GM10266 (cell line): ENCODE measurements around the gene CBX4.

Experiments used
- DNase-seq: peaks from one replicate; pipeline ENCODE4 v3.0.0; 2012; ENCODE audit errors: extremely low spot score
- TF ChIP-seq, protein P1 (sequence below): IDR thresholded peaks from 2 replicates; pipeline ENCODE4 v1.5.1; 2012; ENCODE audit warnings: mild to moderate bottlenecking, low read depth; ENCODE audit not compliant: control insufficient read depth, insufficient read depth; ENCODE audit errors: missing control alignments

CBX4 gene

DNA sequence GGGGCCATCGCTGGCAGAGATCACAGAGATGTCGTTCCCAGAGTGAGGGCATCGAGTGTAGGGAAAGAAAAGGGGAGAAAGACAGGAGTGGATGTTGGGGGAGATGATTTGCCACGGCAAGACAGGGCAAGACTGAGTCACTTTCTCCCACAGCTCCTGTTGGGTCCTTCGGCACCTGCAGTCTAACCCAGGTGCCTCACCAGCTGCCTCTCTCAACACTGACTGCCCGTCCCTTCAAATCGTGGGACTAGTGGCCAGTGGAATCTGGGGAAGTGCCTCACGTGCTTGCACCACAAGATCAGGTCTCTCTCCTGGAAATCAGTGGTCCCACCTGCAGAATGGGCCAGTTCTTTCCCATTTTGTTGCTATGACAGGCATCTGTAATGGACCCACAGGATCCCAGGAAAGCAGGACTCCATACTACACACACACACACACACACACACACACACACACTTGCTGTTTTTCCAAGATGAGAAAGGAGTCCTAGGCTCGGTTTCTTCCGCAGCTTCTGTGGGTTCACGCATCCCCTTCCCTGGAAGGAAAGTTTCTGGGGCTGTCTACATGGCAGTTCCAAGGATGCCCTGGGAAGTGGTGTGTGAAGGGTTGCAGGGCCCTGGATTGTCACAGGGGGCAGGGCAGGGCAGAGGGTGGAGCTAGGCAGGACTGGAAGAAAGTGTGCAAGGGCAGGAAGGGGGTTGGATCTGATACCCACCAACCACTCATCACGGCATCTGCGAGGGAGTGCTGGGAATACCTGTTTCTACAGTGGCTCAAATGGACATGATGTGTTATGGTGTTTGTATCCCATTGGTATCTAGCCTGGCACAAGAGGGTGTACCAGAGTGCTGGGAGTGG, 32.1 kb downstream of the CBX4 start:
- TF ChIP-seq, protein P1, sequence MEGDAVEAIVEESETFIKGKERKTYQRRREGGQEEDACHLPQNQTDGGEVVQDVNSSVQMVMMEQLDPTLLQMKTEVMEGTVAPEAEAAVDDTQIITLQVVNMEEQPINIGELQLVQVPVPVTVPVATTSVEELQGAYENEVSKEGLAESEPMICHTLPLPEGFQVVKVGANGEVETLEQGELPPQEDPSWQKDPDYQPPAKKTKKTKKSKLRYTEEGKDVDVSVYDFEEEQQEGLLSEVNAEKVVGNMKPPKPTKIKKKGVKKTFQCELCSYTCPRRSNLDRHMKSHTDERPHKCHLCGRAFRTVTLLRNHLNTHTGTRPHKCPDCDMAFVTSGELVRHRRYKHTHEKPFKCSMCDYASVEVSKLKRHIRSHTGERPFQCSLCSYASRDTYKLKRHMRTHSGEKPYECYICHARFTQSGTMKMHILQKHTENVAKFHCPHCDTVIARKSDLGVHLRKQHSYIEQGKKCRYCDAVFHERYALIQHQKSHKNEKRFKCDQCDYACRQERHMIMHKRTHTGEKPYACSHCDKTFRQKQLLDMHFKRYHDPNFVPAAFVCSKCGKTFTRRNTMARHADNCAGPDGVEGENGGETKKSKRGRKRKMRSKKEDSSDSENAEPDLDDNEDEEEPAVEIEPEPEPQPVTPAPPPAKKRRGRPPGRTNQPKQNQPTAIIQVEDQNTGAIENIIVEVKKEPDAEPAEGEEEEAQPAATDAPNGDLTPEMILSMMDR: no peak
- DNase-seq: no peak

DNA sequence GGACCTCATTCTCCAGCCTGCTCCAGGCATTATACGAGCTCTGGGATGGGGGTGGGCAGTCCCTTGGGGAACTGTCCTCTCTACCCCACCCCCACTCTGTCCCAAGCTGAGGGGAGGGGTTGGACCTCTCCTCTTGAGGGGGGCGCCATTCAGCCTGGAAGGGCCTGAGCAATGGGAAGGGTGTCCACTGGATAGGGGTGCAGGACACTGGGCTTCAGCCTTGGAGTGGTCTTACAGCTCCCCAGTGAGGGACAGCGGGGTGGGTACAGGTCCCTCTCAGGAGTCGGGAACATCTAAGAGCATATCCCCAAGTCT, 32.8 kb downstream of the CBX4 start:
- TF ChIP-seq, protein P1: no peak
- no peak for DNase-seq

DNA sequence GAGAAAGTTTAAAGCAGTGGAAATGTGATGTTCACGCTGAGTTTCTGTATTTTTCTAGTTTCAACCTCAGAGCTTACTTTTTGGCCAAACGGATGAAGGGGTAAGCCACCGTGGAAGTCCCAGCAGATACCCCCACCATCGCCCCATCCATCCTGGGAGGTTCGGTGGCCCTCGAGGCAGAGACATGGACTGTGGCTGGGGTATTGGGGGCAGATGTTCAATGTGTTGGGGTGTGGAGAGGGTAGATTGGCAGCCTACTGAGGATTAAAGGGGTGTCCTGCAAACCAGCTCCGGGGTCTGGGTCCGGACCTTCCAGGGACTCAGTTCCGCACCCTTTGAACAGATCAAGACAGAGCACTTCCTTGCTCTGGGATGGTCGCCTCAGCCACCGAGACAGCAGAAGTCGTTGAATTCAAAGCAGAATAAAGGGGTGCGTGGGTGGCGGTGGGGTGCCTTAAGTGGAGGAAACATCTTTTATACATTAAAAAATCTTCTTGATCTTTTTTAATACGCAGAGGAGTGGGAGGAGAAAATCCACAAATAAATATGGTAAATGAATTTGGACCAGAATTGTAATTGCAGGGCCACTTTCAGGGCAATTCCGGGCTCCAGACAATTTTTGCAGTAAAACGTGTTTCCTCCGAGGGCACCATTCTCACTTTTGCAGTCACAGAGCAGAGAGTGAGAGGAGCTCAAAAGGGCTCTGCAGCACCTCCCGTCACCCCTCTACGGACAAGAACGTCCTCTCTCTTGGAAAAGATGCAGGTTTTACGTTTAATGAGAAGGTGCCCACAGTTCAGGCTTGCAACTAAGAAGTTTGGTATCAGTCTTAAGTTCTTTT, 34.2 kb downstream of the CBX4 start:
- DNase-seq: no peak
- TF ChIP-seq, protein P1: no peak

DNA sequence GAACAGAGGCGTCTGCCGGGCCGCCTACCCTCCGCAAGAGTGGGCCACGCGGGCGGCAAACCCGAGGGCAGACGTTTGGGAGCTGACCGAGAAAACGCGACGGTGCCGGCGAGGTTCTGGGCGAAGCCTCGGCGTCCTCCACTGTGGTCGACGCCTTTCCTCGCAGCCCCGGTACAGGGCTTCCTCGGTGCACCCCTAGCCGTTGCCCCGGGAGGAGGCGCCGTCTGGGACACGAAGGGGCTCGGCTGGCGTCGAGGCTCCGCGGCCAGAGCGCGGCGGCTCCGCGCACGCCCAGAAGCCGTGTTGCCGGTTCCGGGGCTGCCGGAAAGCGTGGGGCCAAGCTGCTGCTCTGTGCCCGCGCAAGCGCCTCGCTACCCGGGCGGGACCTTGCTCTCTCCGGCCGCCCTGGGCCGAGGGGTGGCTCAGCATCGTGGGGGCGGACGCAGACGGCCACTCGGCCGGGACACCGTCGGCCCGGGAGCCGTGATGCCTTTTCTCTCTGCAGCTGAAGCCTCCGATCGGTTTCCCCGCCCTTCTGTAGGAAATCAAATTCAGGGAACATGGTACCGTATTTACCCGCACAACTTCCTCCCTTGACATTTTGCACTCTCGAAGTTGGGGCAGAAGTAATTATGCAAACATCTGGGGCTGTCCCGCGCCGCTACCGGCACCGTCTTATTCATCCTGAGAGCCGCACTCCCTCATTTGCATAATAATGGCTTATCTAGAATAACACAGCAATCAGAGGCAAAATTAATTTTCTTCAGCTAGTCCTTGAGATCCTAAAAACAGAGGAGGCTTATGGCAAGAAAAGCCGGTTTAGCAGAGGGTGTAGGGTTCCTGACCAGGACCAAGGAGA, 35.0 kb downstream of the CBX4 start:
- TF ChIP-seq, protein P1: no peak
- peak; percentile 83 for DNase-seq

DNA sequence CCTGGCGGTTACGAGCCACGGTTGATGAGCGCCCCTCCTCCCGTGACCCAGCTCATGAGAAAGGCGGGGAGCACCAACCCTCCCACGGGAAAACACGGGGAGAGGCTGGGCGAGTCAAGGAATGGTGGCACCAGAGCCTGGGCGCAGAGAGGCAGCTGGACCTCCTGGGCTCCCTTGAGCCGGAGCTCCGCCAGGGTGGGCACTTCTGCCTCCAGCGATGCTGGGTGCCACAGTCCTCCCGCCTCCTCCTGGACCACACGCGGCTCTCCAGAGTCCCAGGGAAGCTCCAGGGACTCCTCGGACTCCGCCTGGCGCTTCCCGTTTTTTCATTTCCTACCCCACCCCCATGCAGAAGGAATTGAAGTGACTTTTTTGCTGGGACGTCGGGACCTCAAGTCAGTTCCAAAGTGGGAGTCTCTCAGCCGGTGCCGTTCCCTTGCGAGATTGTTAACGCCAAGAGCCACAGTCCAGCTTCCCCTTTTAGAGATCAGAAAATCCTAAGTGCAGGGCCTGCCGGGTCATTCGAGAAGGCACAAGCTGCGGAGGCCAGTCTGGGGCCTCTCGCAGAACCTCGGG, 35.7 kb downstream of the CBX4 start:
- TF ChIP-seq, protein P1: no peak
- no peak for DNase-seq

DNA sequence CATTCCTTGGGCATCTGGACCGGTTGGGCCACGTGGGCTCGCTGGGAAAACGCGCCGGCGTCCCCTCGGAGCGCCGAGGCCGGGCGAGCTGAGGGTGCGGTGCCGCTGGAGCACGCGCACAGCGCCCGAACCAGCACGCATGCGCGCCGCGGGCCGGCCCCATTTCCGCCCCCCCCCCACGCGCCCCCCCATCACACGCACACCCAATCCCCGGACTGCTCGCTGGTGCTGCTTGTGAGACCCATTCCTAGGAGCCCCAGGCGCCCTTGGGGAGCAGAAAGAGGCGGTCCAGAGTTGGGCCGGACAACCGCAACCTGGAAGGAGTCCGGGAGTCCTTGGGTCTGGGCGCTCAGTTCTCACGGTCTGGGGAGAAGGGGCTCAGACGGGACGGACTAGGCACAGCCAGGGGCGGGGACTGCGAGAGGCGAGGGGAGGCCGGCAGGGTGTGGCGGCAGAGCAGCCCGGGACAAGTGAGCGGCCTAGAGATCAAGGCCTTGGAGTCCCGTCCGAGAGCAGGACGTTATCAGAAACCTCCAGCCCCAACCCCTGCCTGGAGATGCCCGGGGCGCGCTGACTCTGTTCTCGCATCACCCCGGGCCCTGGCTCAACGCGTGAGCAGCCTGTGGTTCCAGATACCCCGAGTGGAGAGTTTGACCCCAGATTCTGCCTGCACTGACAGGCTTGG, 36.4 kb downstream of the CBX4 start:
- DNase-seq: no peak
- TF ChIP-seq, protein P1: no peak
